Spinal cord (tissue), 10 donors: ENCODE data around the gene NUP133. TPM values are rescaled to one million over a fixed set of nuclear protein-coding genes. Genes with fewer than 3 reads are reported as not detected.
"Not testable (repeated sequence)": the region's sequence is repeated elsewhere in the genome, so short reads cannot be mapped to it uniquely, and the experiment has no call there.

Experiments used
- DNase-seq, 6 donors: peaks; one replicate each; pipeline versions ENCODE4 v3.0.0 to v3.0.0-alpha.2; 2013 to 2015; ENCODE audit warnings: low spot score in 6 of 6, low read depth in 4 of 6
- H3K27ac ChIP-seq: one replicate; pipeline ENCODE4 v1.5.1; 2013; ENCODE audit warnings: low read depth, low read length, control low read depth
- H3K27me3 ChIP-seq: one replicate; pipeline ENCODE4 v1.6.1; 2013; ENCODE audit warnings: low read length; ENCODE audit not compliant: control insufficient read depth, insufficient read depth
- H3K36me3 ChIP-seq: one replicate; pipeline ENCODE4 v1.6.1; 2013; ENCODE audit warnings: low read length; ENCODE audit not compliant: control insufficient read depth, insufficient read depth
- H3K4me1 ChIP-seq: one replicate; pipeline ENCODE4 v1.6.1; 2013; ENCODE audit warnings: low read length; ENCODE audit not compliant: control insufficient read depth, insufficient read depth
- H3K4me3 ChIP-seq: one replicate; pipeline ENCODE4 v1.5.1; 2013; ENCODE audit warnings: low read depth, low read length, control low read depth
- H3K9me3 ChIP-seq: one replicate; pipeline ENCODE4 v1.6.1; 2013; ENCODE audit warnings: low read length; ENCODE audit not compliant: control insufficient read depth, insufficient read depth
- WGBS: methylation state at CpG from one replicate; pipeline ENCODE4 v1.1.5; 2013; ENCODE audit warnings: missing lambda C conversion rate; ENCODE audit not compliant: insufficient coverage; 5-methylcytosine and 5-hydroxymethylcytosine counted together
- polyA plus RNA-seq, 2 donors: library from polyadenylated mRNA; unstranded; fragments of 120-200 nt; gene quantifications; one replicate each; pipeline ENCODE4 v1.2.1, GENCODE V29; 2013; ENCODE audit not compliant: insufficient read length in 2 of 2
- total RNA-seq, 2 donors: library from RNA; depleted of rRNA in 1 of 2; stranded (reverse); fragments of 120-200 nt in 1 of 2; fragments of >200 nt in 1 of 2; gene quantifications; one replicate each; pipeline versions ENCODE4 v1.2.3 to v1.2.4, GENCODE V29; 2013 to 2014
- donor health status: healthy.

NUP133 gene
- total and polyA plus RNA-seq, 4 donors = 38.8 to 57.5 (median 43.8) TPM

GRCh38 chr1:229431284-229432115 lies 76.6 kb downstream of the NUP133 start:
- Histone ChIP-seq H3K4me1 (peaks cover 50% of the 10 kb centered on the region), H3K36me3 (no peaks in the 10 kb centered on the region), H3K4me3 (no peak overlapping the region), H3K9me3 (no peaks in the 10 kb centered on the region), H3K27ac (no peak overlapping the region), H3K27me3 (peaks cover 73% of the 10 kb centered on the region)
- 4% methylated on average over 65 of the region's 65 CpGs for WGBS
- DNase-seq = peak in 2 of 6 donors; percentile 19 to 29

GRCh38 chr1:229430761-229431283 lies 77.3 kb downstream of the NUP133 start:
- no peak overlapping the region for H3K27ac ChIP-seq
- peaks cover 50% of the 10 kb centered on the region for H3K4me1 ChIP-seq
- DNase-seq = peak in 1 of 6 donors; percentile 63
- no peaks in the 10 kb centered on the region for H3K36me3 ChIP-seq
- peaks cover 70% of the 10 kb centered on the region for H3K27me3 ChIP-seq
- H3K4me3 ChIP-seq = no peak overlapping the region
- WGBS = 13% methylated on average over 11 of the region's 16 CpGs
- no peaks in the 10 kb centered on the region for H3K9me3 ChIP-seq

GRCh38 chr1:229428256-229428655 lies 79.9 kb downstream of the NUP133 start:
- peaks cover 48% of the 10 kb centered on the region for H3K27me3 ChIP-seq
- DNase-seq = no peak
- H3K4me1 ChIP-seq = peaks cover 33% of the 10 kb centered on the region
- WGBS = 75% methylated on average over 1 of the region's 3 CpGs
- H3K27ac ChIP-seq = no peak overlapping the region
- no peaks in the 10 kb centered on the region for H3K9me3 ChIP-seq
- H3K4me3 ChIP-seq = no peak overlapping the region
- H3K36me3 ChIP-seq = no peaks in the 10 kb centered on the region

DNA sequence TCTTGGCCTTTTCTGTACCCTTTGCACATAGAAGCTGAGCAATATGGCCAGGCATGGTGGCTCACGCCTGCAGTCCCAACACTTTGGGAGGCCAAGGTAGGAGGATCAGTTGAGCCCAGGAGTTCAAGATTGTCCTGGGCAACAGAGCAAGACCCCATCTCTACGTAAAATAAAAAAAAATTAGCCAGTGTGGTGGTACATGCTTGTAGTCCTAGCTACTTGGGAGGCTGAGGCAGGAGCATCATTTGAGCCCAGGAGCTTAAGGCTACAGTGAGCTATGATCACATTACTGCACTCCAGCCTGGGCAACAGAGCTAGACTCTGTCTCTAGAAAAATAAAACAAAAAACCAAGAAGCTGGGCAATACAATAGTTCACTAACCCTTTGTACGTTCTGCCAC lies 80.6 kb downstream of the NUP133 start:
- Histone ChIP-seq H3K4me1 (peaks cover 26% of the 10 kb centered on the region), H3K9me3 (no peaks in the 10 kb centered on the region), H3K36me3 (no peaks in the 10 kb centered on the region), H3K27me3 (peaks cover 41% of the 10 kb centered on the region), H3K4me3 (no peak overlapping the region), H3K27ac (no peak overlapping the region)
- no peak for DNase-seq
- WGBS = 90% methylated on average over 3 of the region's 3 CpGs

- Histone ChIP-seq H3K4me1 (peaks cover 7% of the 10 kb centered on the region), H3K9me3 (no peaks in the 10 kb centered on the region), H3K36me3 (no peaks in the 10 kb centered on the region), H3K27ac (no peak overlapping the region), H3K4me3 (no peak overlapping the region), H3K27me3 (peaks cover 22% of the 10 kb centered on the region)
- no peak for DNase-seq
- WGBS = 56% methylated on average over 1 of the region's 2 CpGs
These were observed 82.5 kb downstream of the NUP133 start for GRCh38 chr1:229425564-229426159.

DNA sequence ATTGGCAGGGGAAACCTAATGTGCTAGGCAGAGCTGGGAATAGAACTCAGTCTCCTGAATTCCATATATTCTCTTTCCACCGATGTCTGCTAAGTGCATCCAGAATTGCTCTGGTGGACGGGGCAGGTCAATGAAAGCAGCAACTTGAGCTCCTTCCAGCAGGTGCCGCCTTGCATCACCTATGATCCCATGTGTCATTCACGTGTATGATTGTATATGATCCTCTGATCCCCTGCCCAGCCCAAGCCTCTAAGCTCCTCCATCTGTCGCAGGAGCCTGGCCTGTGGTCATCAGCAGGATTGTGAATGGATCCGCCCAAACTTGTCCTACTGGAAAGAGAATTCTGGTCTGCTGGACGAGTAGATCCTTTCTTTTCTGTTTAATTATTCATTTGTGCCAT lies 87.4 kb downstream of the NUP133 start:
- no peak overlapping the region for H3K27ac ChIP-seq
- no peaks in the 10 kb centered on the region for H3K4me1 ChIP-seq
- H3K27me3 ChIP-seq = peaks cover 2% of the 10 kb centered on the region
- WGBS = 79% methylated on average over 6 of the region's 7 CpGs
- no peak overlapping the region for H3K4me3 ChIP-seq
- H3K36me3 ChIP-seq = no peaks in the 10 kb centered on the region
- no peaks in the 10 kb centered on the region for H3K9me3 ChIP-seq
- DNase-seq = no peak

DNA sequence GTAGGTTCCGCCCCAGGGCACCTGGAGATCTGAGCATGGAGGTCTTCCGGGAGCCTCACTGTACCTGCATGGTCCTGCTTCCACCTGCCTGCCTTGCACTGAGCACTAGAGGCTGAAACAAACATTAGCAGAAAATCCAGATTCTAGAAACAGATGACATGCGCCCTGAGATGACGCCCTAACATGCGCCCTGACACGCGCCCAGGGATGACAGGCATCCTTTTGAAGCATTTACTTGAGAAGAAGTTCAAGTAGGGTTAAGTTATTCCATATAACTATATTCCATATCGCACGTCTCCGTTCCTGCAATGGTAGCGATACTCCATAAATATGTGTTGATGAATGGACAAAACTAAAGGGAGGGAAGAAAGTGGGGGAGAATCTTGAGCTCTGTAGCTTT lies 87.9 kb downstream of the NUP133 start:
- Histone ChIP-seq H3K9me3 (no peaks in the 10 kb centered on the region), H3K36me3 (no peaks in the 10 kb centered on the region), H3K27ac (no peak overlapping the region), H3K4me1 (no peaks in the 10 kb centered on the region), H3K27me3 (peaks cover 1% of the 10 kb centered on the region), H3K4me3 (no peak overlapping the region)
- WGBS = 95% methylated on average over 5 of the region's 11 CpGs
- no peak for DNase-seq

DNA sequence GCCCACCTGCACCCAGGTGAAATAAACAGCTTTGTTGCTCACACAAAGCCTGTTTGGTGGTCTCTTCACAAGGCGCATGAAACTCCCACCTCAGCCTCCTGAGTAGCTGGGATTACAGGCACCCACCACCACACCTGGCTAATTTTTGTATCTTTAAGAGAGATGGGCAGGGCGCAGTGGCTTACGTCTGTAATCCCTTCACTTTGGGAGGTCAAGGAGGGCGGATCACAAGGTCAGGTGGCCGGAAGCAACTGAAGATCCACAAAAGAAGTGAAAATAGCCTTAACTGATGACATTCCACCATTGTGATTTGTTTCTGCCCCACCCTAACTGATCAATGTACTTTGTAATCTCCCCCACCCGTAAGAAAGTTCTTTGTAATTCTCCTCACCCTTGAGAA lies 89.6 kb downstream of the NUP133 start:
- not testable (repeated sequence) for DNase-seq
- 81% methylated on average over 5 of the region's 6 CpGs for WGBS

DNA sequence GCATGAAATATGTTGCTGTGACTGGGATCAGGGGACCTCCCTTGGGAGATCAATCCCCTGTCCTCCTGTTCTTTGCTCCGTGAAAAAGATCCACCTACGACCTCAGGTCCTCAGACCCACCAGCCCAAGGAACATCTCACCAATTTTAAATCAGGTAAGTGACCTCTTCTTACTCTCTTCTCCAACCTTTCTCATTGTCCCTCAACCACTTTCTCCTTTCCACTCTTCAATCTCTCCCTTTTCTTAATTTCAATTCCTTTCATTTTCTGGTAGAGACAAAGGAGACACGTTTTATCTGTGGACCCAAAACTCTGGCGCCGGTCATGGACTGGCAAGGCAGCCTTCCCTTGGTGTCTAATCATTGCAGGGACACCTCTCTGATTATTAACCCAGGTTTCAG lies 95.3 kb downstream of the NUP133 start:
- 96% methylated on average over 3 of the region's 5 CpGs for WGBS
- not testable (repeated sequence) for H3K36me3 ChIP-seq, H3K9me3 ChIP-seq, DNase-seq, H3K4me3 ChIP-seq, H3K27ac ChIP-seq
- Histone ChIP-seq H3K4me1 (peaks cover 42% of the 10 kb centered on the region), H3K27me3 (peaks cover 26% of the 10 kb centered on the region)

More for the DNA sequence above, 89.6 kb downstream of the NUP133 start:
- not testable (repeated sequence) for H3K9me3 ChIP-seq, H3K27me3 ChIP-seq, H3K4me3 ChIP-seq, H3K27ac ChIP-seq, H3K36me3 ChIP-seq, H3K4me1 ChIP-seq
